SU-DHL-6 (cell line): ENCODE results near the gene PHOX2B.

ENCODE experiments used
- CTCF ChIP-seq: fragments of 200-600 bp; sonication (generic); IDR thresholded peaks from one replicate; pipeline ENCODE4 v1.5.1; 2017; ENCODE audit warnings: antibody characterized with exemption, mild to moderate bottlenecking, low read length, moderate library complexity; ENCODE audit not compliant: insufficient read depth, poor library complexity, severe bottlenecking
- EZH2phosphoT487 ChIP-seq: fragments of 200-600 bp; sonication (generic), shearing (Covaris generic); conservative IDR thresholded peaks from 2 replicates; pipeline ENCODE4 v1.6.1; 2018; ENCODE audit warnings: mild to moderate bottlenecking, antibody characterized with exemption, low read length, moderate library complexity, mixed read lengths

- TF ChIP-seq CTCF (no peak), EZH2phosphoT487 (no peak)
Observed at GRCh38 chr4:41715155-41715554, 33.4 kb downstream of the PHOX2B start.
